H1 (cell line): ENCODE measurements around the gene PLA2G10. TPM values are rescaled to one million over a fixed set of nuclear protein-coding genes. Genes with fewer than 3 reads are reported as not detected.
"Not testable (repeated sequence)": the region's sequence is repeated elsewhere in the genome, so short reads cannot be mapped to it uniquely, and the experiment has no call there.

Source experiments
- CTCF ChIA-PET: fragments of 300-600 bp; sonication (Branson Sonifier 250); formaldehyde crosslinking; loops from one replicate; lab custom pipeline; 2021; ENCODE audit not compliant: partially characterized antibody; lab: Charles Lee
- POLR2A ChIA-PET: fragments of 300-600 bp; sonication (Branson Sonifier 250); formaldehyde crosslinking; loops from one replicate; lab custom pipeline; 2021; ENCODE audit warnings: inconsistent platforms; ENCODE audit not compliant: partially characterized antibody; lab: Charles Lee
- DNase-seq, 2 experiments: peaks; one replicate each; pipeline versions ENCODE4 v3.0.0 to v3.0.0-alpha.2; 2010 to 2022; ENCODE audit warnings: low spot score in 2 of 2, low read depth in 1 of 2, mixed read lengths in 1 of 2
- FAIRE-seq: peaks from 2 replicates; lab custom pipeline; 2011; peaks lifted over from hg19 to GRCh38; lab: Jason Lieb, UNC
- H2AFZ ChIP-seq: 2 replicates; pipeline ENCODE4 v1.8.1; 2012; ENCODE audit warnings: low read length, inconsistent platforms
- H2AK5ac ChIP-seq: 2 replicates; pipeline ENCODE4 v1.6.1; 2013; ENCODE audit warnings: low read depth, low read length
- H2BK120ac ChIP-seq: replicated peaks from 2 replicates; pipeline ENCODE3; 2013; ENCODE audit warnings: low read depth, low read length, inconsistent platforms
- H2BK12ac ChIP-seq: 2 replicates; pipeline ENCODE4 v1.6.1; 2013; ENCODE audit warnings: low read depth, low read length
- H2BK15ac ChIP-seq: 2 replicates; pipeline ENCODE4 v1.6.1; 2013; ENCODE audit warnings: low read length
- H2BK20ac ChIP-seq: 2 replicates; pipeline ENCODE4 v1.6.1; 2013; ENCODE audit warnings: low read length
- H2BK5ac ChIP-seq: 2 replicates; pipeline ENCODE4 v1.6.1; 2013; ENCODE audit warnings: low read depth, low read length
- H3K14ac ChIP-seq: 2 replicates; pipeline ENCODE4 v1.6.1; 2013; ENCODE audit warnings: inconsistent platforms; ENCODE audit not compliant: insufficient read length
- H3K18ac ChIP-seq: 2 replicates; pipeline ENCODE4 v1.6.1; 2013; ENCODE audit warnings: low read length; ENCODE audit errors: extremely low read depth
- H3K23ac ChIP-seq: 2 replicates; pipeline ENCODE4 v1.6.1; 2013; ENCODE audit warnings: inconsistent platforms; ENCODE audit not compliant: insufficient read length
- H3K23me2 ChIP-seq: 2 replicates; pipeline ENCODE4 v1.6.1; 2013; ENCODE audit warnings: low read depth, low read length
- H3K27ac ChIP-seq: 2 replicates; pipeline ENCODE4 v1.6.1; 2011; ENCODE audit warnings: low read depth, low read length, inconsistent platforms
- H3K27me3 ChIP-seq, 4 experiments: replicated peaks in 1 of 4; 1 replicate in 1 of 4; 2 replicates in 3 of 4; pipeline versions ENCODE4 v1.6.1 to v1.8.1; 2011 to 2013; ENCODE audit warnings: low read length in 3 of 4, mild to moderate bottlenecking in 3 of 4, inconsistent platforms in 2 of 4, mixed read lengths in 2 of 4, moderate library complexity in 1 of 4; ENCODE audit not compliant: control insufficient read depth in 3 of 4, insufficient read depth in 3 of 4; ENCODE audit errors: extremely low read depth in 1 of 4
- H3K36me3 ChIP-seq, 4 experiments: 2 replicates each; pipeline versions ENCODE4 v1.6.1 to v1.8.1; 2011 to 2013; ENCODE audit warnings: mild to moderate bottlenecking in 4 of 4, low read length in 3 of 4, moderate library complexity in 2 of 4, control low read depth in 1 of 4, inconsistent platforms in 1 of 4; ENCODE audit not compliant: insufficient read depth in 4 of 4, control insufficient read depth in 2 of 4
- H3K4ac ChIP-seq: replicated peaks from 2 replicates; pipeline ENCODE3; 2013; ENCODE audit warnings: low read length, low read depth, mixed read lengths, inconsistent platforms; ENCODE audit not compliant: insufficient read length
- H3K4me1 ChIP-seq, 4 experiments: replicated peaks in 1 of 4; 1 replicate in 1 of 4; 2 replicates in 3 of 4; pipeline versions ENCODE4 v1.6.1 to v1.8.1; 2011 to 2013; ENCODE audit warnings: low read length in 3 of 4, inconsistent platforms in 2 of 4, mixed read lengths in 1 of 4; ENCODE audit not compliant: insufficient read depth in 4 of 4, control insufficient read depth in 3 of 4
- H3K4me2 ChIP-seq, 2 experiments: 2 replicates each; pipeline versions ENCODE4 v1.6.1 to v1.8.1; 2011 to 2013; ENCODE audit warnings: low read depth in 2 of 2, low read length in 2 of 2, control low read depth in 1 of 2, inconsistent platforms in 1 of 2, mild to moderate bottlenecking in 1 of 2; ENCODE audit not compliant: insufficient read depth in 1 of 2
- H3K4me3 ChIP-seq, 4 experiments: fragments of 200-600, 300-600 bp in 1 of 4; sonication (generic), shearing (Covaris generic), sonication (Bioruptor Twin) in 1 of 4; 2 replicates each; pipeline versions ENCODE4 v1.5.1 to v1.8.1; 2011 to 2016; ENCODE audit warnings: low read length in 4 of 4, low read depth in 3 of 4, control low read depth in 2 of 4, inconsistent platforms in 2 of 4, mild to moderate bottlenecking in 2 of 4, mixed read lengths in 1 of 4, moderate library complexity in 1 of 4; ENCODE audit not compliant: insufficient read depth in 2 of 4; ENCODE audit errors: extremely low read depth in 1 of 4
- H3K56ac ChIP-seq: replicated peaks from 2 replicates; pipeline ENCODE3; 2013; ENCODE audit warnings: low read depth, mild to moderate bottlenecking, mixed read lengths, low read length, inconsistent platforms; ENCODE audit not compliant: insufficient read length
- H3K79me1 ChIP-seq: 2 replicates; pipeline ENCODE4 v1.6.1; 2013; ENCODE audit warnings: low read depth, low read length, control low read depth
- H3K79me2 ChIP-seq, 2 experiments: 2 replicates each; pipeline versions ENCODE4 v1.6.1 to v1.8.1; 2012 to 2013; ENCODE audit warnings: low read length in 2 of 2, mild to moderate bottlenecking in 2 of 2, inconsistent platforms in 1 of 2; ENCODE audit not compliant: insufficient read depth in 2 of 2, control insufficient read depth in 1 of 2
- H3K9ac ChIP-seq, 4 experiments: replicated peaks in 1 of 4; 1 replicate in 1 of 4; 2 replicates in 3 of 4; pipeline versions ENCODE4 v1.6.1 to v1.8.1; 2011 to 2013; ENCODE audit warnings: low read depth in 3 of 4, low read length in 3 of 4, control low read depth in 2 of 4, mild to moderate bottlenecking in 2 of 4, moderate library complexity in 2 of 4, inconsistent platforms in 1 of 4; ENCODE audit errors: extremely low read depth in 1 of 4
- H3K9me3 ChIP-seq, 2 experiments: 2 replicates each; pipeline versions ENCODE4 v1.6.1 to v1.8.1; 2012 to 2013; ENCODE audit warnings: mild to moderate bottlenecking in 2 of 2, moderate library complexity in 2 of 2, control low read depth in 1 of 2, inconsistent platforms in 1 of 2, low read depth in 1 of 2, low read length in 1 of 2, mixed read lengths in 1 of 2; ENCODE audit not compliant: insufficient read depth in 2 of 2
- H4K20me1 ChIP-seq, 2 experiments: replicated peaks in 1 of 2; 2 replicates each; pipeline versions ENCODE3 to v1.8.1; 2011 to 2013; ENCODE audit warnings: inconsistent platforms in 2 of 2, low read length in 2 of 2, mild to moderate bottlenecking in 1 of 2; ENCODE audit not compliant: insufficient read depth in 2 of 2, control insufficient read depth in 1 of 2
- H4K5ac ChIP-seq: 2 replicates; pipeline ENCODE4 v1.6.1; 2013; ENCODE audit warnings: low read length, low read depth, mixed read lengths, inconsistent platforms; ENCODE audit not compliant: insufficient read length
- H4K8ac ChIP-seq: 2 replicates; pipeline ENCODE4 v1.8.0; 2013; ENCODE audit warnings: mild to moderate bottlenecking, moderate library complexity, low read length, inconsistent platforms; ENCODE audit not compliant: insufficient read depth; ENCODE audit errors: extremely low read depth
- H4K91ac ChIP-seq: replicated peaks from 2 replicates; pipeline ENCODE3; 2013; ENCODE audit warnings: low read length, mixed read lengths, inconsistent platforms; ENCODE audit not compliant: insufficient read length
- ASH2L ChIP-seq: fragments of 200-600, 300-600 bp; sonication (generic); IDR thresholded peaks from one replicate; pipeline ENCODE4 v1.7.1; 2017; ENCODE audit warnings: low read length
- POLR2A ChIP-seq, 2 experiments: IDR thresholded peaks; 1 replicate in 1 of 2; 2 replicates in 1 of 2; pipeline ENCODE4 v1.6.1; 2011; ENCODE audit warnings: low read depth in 2 of 2, low read length in 2 of 2, mild to moderate bottlenecking in 2 of 2; ENCODE audit errors: control extremely low read depth in 1 of 2
- POLR2AphosphoS5 ChIP-seq: IDR thresholded peaks from 2 replicates; pipeline ENCODE4 v1.6.1; 2011; ENCODE audit warnings: low read depth, low read length
- whole genome bisulfite sequencing, 2 experiments: shearing (Covaris generic) in 1 of 2; methylation state at CpG; one replicate each; pipeline versions ENCODE4 v1.1.6 to v1.1.7; 2013 to 2015; ENCODE audit warnings: low lambda C conversion rate in 2 of 2, mixed read lengths in 2 of 2, inconsistent platforms in 1 of 2, low coverage in 1 of 2, missing lambda C conversion rate in 1 of 2; ENCODE audit not compliant: insufficient replicate concordance in 2 of 2, insufficient coverage in 1 of 2, insufficient read length in 1 of 2; ENCODE audit errors: extremely low coverage in 1 of 2, missing lambda C conversion rate in 1 of 2; 5-methylcytosine and 5-hydroxymethylcytosine counted together
- polyA plus RNA-seq, 7 experiments: library from polyadenylated mRNA; depleted of rRNA in 3 of 7; stranded (reverse) in 5 of 7; unstranded in 2 of 7; fragments of >200 nt in 5 of 7; fragments of 200-250 nt in 2 of 7; gene quantifications; 1 replicate in 5 of 7; 2 replicates in 1 of 7; 4 replicates in 1 of 7; pipeline versions ENCODE4 v1.2.1 to v1.2.3, GENCODE V29; 2011 to 2013; ENCODE audit warnings: missing spikeins in 2 of 7, mixed read lengths in 2 of 7
- total RNA-seq: library from RNA; stranded (reverse); fragmentation: NEBNext Ultra II Directional; extraction: Animal tissue kit (Norgen Biotek cat#: 25700); gene quantifications from 2 replicates; pipeline ENCODE4 v1.2.1, GENCODE V29; 2021

Gene PLA2G10
- total and polyA plus RNA-seq, 2 of the 8 experiments (the other 6 are each of a cell fraction or from before 2014, with no cell fraction given), result 0.60 to 2.2 TPM

DNA sequence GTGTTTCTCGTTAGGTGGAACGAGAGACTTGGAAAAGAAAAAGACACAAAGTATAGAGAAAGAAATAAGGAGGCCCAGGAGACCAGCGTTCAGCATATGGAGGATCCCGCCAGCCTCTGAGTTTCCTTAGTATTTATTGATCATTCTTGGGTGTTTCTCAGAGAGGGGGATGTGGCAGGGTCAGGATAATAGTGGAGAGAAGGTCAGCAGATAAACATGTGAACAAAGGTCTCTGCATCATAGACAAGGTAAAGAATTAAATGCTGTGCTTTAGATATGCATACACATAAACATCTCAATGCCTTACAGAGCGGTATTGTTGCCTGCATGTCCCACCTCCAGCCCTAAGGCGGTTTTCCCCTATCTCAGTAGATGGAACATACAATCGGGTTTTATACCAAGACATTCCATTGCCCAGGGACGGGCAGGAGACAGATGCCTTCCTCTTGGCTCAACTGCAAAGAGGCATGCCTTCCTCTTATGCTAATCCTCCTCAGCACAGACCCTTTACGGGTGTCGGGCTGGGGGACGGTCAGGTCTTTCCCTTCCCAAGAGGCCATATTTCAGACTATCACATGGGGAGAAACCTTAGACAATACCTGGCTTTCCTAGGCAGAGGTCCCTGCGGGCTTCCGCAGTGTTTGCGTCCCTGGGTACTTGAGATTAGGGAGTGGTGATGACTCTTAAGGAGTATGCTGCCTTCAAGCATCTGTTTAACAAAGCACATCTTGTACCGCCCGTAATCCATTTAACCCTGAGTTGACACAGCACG is 57.7 kb downstream of the PLA2G10 start:
- not testable (repeated sequence) for FAIRE-seq, H2BK12ac ChIP-seq, H2BK15ac ChIP-seq, H4K8ac ChIP-seq, H2BK120ac ChIP-seq, H4K5ac ChIP-seq, H3K79me1 ChIP-seq, H4K91ac ChIP-seq, H4K20me1 ChIP-seq, H2BK5ac ChIP-seq, H3K9me3 ChIP-seq, H3K14ac ChIP-seq, H3K9ac ChIP-seq
- H3K4me1 ChIP-seq, result peaks cover 16 to 28% (median 22%) of the 10 kb centered on the region in 4 experiments
- peak overlapping the region; percentile 58 to 91 for H3K4me2 ChIP-seq
- 11% methylated on average over 17 of the region's 17 CpGs; no CpG with 5 or more reads in 1 of the 2 experiments for WGBS, 2 experiments
- H3K36me3 ChIP-seq, result peaks cover 0 to 23% (median 6%) of the 10 kb centered on the region in 4 experiments; a peak in 5 of 8 replicates
- H3K79me2 ChIP-seq, result peaks cover 16 to 67% of the 10 kb centered on the region in 2 experiments; a peak in 3 of 4 replicates
- TF ChIP-seq POLR2A (IDR thresholded peaks at IDR 0.05; ENCODE audit: control extremely low read depth in 1 of 2, low read depth in 2 of 2, low read length in 2 of 2) (peak in 1 of 2 experiments; percentile 53; a peak in 1 of 3 replicates), ASH2L (peak; percentile 53), POLR2AphosphoS5 (0 out of 2 replicates have a peak, but pooled peaks have one; percentile 37)
- TF ChIP-seq, all 59 proteins: peak for 3; not testable (repeated sequence) for 56
- H2BK20ac ChIP-seq, H2AK5ac ChIP-seq, H2AFZ ChIP-seq, H3K4ac ChIP-seq, H3K23me2 ChIP-seq, H3K23ac ChIP-seq, H3K56ac ChIP-seq, CTCF ChIA-PET, H3K27me3 ChIP-seq: not testable (repeated sequence)
- Histone ChIP-seq H3K18ac (peak overlapping the region; percentile 25; the same call in 1 of the 2 replicates), H3K27ac (peak overlapping the region; percentile 76), H3K4me3 (peak overlapping the region in 2 of 4 experiments; percentile 14 to 96; a peak in 3 of 8 replicates)
- POLR2A ChIA-PET, result interaction anchor here (0.7 kb wide), 1 partner anchor 19 kb away, joined by 4 read pairs; no protein-coding TSS in a partner anchor
- peak in 1 of 2 experiments; percentile 65 for DNase-seq
